T47D (cell line): ENCODE data around the gene AGFG2.
A peak's percentile ranks its signal among the peaks of the same experiment; 100 is the strongest.

Experiments
- DNase-seq, 2 experiments: peaks; one replicate each; pipeline versions ENCODE4 v3.0.0 to v3.0.0-alpha.2; 2011 to 2012; ENCODE audit warnings: low read depth in 1 of 2, low spot score in 1 of 2
- JUND ChIP-seq: IDR thresholded peaks from 2 replicates; pipeline ENCODE4 v1.6.1; 2012; ENCODE audit warnings: low read depth
- in situ Hi-C: cut with HindIII; loops from 2 replicates; pipeline ENCODE4 v1.10.0; 2016; ENCODE audit warnings: low sequenced_read_pairs, low pct_unique_long_range_greater_than_20kb

AGFG2 gene

DNA sequence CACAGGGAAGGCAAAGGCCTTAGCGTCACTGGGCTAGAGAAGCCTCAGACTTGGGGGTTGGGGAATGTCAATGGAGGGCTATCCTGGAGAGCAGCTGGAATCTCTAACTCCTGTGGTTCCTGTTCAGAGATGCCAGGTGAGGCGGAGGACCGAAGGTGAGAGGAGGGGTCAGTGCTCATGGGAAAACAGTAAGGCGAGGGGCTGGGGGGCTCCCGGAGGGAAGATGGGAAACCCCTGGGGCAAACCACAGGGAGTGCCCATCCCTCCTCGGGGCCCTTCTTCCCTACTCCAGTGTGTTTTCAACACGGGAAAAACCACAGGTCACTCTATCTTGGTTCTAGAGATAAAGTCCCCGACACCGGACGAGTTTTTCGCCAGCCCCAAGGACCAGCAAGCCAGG is 43.6 kb downstream of the AGFG2 start:
- in situ Hi-C loops, result no loop called here
- no peak for TF ChIP-seq JUND
- DNase-seq, result no peak

DNA sequence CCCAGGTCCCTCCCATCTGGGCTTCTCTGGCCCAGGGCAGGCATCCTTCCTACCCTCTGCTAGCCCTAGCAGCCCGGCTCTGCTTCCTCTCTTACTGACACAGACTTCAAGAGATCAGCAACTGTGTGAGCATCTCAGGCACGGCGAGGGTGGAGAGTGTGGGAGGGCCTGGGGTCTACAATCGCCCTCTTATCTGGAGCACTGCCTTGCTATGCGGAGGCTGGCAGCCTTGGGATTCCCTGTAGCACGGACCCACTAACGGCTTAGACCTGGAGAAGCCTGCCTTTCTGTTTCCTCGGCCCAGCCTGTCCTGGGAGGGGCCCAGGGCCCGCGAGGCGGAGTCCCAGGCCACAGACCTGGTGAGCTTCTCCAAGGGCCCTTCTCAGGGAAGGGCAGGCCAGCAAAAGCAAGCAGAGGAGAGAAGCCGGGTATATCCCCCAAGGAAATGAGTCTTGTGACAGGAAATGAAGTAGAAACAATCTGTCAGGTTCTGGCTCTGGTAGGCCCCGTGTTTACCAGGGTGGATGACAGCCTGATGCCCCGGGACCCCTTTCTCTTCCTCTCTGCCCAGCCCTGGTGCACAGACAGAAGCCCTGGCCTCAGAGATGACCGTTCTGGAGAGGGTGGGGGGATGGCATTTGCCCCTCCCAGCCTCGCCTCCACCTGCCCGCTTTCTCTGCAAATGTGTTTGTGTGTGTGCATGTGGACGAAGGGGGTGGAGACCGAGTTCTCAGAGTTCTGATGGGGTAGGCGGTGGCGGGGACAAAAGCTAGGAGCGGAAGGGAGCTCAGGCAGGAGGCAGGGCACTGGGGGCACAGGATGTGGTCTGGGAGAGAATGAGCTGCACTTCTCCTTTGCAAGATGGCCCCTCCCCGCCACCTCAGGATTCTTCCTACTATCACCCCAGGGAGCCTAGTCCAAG is 44.4 kb downstream of the AGFG2 start:
- DNase-seq, result peak; percentile 44 to 55
- in situ Hi-C loops, result no loop called here
- TF ChIP-seq JUND, result no peak

DNA sequence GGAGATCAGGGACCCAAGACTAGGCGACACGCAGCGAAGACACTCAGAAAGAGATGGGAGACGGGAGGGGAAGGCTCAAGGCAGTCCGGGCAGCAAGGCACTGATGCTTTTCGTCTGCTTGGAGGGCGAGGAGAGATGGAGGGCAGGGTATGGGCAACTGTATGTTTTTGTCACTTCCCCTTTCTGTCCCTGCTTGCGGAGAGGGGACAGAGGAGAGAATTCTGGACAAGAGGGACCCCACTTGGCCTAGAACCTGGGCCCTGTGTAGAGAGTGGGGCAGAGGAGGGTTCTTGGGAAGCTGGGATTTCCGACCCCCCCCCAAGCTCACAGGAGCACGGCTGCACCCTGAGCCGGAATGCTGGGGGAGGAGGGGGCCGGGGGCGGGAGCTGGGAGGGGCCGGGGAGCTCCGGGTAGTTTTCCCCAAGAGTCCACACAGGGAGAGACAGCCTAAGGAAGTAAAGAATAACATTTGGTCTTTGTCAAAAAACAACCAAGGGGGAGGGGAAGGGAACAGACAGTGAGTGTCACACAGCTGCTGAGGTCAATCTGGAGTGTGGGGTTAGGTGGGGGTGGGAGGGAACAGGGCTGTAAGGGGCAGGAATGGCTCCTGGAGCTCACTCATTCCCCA is 45.2 kb downstream of the AGFG2 start:
- in situ Hi-C loops, result no loop called here
- TF ChIP-seq JUND, result no peak
- DNase-seq, result no peak

DNA sequence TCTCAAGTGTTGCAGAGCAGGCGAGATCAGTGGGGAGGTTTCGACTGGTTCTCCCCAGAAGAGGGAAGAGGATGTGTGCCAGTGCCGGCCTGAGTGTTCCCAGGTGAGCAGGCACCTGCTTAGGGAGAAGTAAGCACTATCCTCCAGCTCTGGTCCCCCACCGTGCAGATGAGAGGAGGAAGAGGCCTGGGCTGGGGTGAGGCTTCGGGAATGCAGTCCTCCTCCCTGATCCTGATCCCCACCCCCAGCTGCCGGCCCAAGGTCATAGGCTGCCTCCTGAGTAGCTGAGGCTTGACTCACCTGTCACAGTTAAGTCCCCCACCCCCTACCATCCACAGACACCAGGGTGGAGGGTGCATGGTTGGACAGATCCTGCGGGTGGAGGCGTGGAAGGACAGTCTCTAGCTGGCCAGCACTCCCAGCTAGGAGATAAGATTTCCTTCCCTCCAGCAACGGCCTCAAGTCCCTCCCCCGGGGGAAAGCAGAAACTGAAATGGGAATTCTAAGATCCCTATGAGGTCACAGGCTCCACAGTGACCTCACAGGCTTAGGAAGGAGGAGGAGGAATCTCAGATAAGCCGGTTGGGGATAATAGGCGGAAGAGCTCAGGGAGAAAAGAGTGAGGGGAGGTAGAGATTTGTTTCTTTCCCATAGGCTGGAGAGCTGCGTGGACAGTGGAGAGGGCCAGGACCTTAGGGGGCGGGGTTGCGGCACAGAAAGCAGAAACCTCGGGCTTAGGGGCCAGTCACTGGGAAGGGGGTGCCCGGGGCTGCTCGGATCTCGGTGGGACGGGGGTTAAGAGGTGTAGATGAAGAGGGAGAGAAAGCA is 45.9 kb downstream of the AGFG2 start:
- TF ChIP-seq JUND, result no peak
- peak in 1 of 2 experiments; percentile 45 for DNase-seq
- in situ Hi-C loops, result no loop called here

DNA sequence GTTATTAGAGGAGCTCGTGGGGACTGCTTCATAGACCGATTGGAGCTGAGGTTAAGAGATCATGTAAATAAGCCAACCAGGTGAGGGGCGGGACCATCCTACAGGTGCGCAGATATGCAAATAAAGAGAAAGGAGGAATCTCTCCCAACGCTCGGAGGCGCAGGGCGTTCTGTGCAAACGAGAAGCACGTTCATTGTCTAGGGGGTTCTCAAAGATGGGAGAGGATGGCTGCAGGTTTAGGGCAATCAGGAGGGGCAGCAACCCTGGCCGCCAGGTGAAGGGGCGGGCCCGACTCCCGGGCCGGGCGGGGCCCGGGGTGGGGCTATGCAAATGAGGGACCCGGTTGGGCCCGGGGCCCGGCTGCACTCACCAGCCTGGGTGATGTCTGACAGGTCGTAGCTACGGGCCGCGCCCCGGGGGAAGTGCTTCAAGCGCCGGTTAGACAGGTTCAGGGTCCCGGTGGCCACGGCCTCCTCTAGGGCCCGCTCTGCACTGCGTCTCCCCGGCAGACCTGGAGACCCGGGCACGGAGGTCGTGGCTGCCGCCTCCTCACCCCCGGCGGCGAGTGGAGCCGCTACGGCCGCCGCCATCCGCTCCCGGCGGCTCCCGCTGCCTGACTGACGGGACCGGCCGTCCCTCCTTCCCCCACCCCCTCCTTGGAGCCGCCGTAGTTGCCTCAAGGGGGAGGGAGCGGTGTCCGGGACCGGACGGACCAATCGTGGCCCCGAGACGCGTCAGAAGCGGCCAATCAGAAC is 46.7 kb downstream of the AGFG2 start, which contains the start of gene LRCH4:
TSS of gene LRCH4 (minus strand) at position 619 of the 755 bp plus-strand sequence. CDS start at position 590, 29 bp downstream.
- no peak for TF ChIP-seq JUND
- DNase-seq, result peak; percentile 50 to 68
- in situ Hi-C loops, result no loop called here

DNA sequence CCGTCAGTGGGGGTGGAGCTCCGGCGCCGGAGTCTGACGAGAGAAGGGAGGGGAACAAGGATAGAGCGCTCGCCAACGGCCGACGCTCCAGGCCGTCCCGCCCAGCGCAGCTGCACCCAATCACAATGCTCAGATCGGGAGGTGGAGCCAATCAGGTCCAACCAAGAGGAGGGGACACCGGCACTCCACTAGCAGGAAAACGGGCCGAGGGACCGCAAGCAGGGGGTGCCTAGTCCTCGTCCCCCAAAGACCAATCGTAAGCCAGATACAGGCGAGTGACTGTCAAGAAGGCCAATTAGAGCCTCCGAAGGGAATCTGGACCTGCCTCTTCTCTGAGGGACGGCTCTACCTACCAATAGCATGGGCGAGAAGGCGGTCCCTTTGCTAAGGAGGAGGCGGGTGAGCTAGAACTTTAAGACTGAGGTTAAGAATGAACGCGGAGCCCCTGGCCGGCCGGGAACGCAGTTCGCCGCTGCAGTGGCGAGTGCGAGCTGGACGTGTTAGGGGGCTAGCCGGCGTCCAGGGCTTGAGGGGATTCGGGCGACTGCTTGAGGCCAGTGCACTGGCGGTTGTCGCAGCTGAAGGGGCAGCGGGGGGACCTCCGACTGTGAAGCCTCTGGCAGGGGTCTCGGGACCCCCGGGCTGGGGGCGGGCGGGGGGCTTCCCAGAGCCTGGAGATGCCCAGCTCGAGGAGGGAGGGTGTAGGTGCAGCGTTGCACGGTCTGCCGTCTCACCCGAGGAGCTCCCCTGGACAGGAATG is 47.4 kb downstream of the AGFG2 start, which contains the start of gene FBXO24:
TSS of gene FBXO24 (plus strand) at position 63 of the 760 bp plus-strand sequence. CDS start at position 361, 298 bp downstream.
- DNase-seq, result peak; percentile 98 to 99
- in situ Hi-C loops, result no loop called here
- TF ChIP-seq JUND, result no peak

DNA sequence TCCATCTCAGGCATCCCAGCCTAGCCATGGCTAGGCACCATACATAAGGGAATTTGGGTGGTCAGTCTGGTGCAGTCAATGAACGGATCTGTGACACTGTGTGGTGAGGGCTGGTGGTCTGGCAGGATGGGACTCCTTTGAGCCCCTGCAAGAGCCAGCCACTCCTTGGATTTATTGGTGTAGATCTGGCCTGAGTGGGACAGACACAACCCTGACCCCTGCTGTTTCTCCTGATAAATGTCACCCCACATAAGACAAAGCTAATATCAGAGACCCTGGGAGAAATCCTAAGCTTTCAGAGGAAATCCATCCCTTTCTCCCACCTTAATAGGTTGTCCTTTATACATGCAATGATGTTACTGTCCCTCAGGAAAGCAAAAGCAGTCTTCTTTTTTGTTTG is 49.4 kb downstream of the AGFG2 start:
- in situ Hi-C loops, result no loop called here
- DNase-seq, result no peak
- no peak for TF ChIP-seq JUND

DNA sequence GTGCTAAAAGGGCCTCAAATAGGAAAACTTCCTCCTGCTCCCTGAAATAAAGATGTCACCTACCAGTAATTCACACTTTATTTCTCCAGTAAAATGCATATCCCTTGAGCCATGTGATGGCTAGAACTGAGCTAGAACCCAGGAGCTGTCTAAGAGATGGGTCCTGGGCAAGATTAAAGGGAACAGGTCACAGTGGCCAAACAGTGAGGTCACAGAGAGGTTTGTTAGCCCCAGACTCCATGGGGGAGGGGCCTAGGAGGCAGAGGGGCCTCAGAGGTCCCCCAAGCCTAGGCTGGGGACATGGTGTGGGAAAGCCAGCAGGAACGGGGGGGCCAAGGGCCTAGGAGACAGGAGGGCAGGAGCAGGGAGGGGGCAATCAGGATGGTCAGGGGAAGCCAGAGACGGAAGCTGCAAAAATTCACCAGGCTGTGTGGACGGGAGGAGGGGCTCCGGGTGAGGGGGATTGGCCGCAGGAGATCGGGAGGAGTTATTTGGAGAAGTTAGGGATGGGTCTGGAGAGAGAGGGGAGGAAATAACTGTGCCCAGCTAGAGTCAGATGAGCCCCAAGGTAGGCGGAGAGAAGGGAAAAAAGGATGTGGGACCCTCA is 50.4 kb downstream of the AGFG2 start:
- TF ChIP-seq JUND, result no peak
- no peak for DNase-seq
- in situ Hi-C loops, result no loop called here

DNA sequence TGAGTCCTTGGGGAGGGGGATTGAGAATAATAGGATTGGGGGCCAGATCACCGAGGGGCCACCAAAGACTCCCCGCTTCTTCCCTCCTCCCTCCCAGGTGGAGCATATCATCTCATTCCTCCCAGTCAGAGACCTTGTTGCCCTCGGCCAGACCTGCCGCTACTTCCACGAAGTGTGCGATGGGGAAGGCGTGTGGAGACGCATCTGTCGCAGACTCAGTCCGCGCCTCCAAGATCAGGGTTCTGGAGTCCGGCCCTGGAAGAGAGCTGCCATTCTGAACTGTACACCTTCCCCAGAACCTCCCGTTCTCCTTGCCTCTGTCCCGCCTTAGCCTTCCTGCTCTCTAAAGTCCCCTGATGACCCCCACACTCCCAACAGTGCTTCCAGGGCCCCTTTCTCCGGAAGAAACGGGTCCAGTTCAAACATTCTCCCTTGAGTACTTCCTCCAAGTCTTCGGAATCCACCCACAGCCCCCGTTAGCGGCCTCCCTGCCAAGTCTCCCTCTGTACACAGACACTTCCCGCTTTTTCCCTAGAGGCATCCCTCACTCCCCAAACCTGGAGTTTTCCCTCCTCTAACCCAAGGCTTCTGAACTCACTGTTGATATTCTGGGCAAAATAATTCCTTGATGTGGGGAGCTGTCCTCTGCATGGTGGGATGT is 51.2 kb downstream of the AGFG2 start:
- no peak for TF ChIP-seq JUND
- no peak for DNase-seq
- in situ Hi-C loops, result no loop called here

DNA sequence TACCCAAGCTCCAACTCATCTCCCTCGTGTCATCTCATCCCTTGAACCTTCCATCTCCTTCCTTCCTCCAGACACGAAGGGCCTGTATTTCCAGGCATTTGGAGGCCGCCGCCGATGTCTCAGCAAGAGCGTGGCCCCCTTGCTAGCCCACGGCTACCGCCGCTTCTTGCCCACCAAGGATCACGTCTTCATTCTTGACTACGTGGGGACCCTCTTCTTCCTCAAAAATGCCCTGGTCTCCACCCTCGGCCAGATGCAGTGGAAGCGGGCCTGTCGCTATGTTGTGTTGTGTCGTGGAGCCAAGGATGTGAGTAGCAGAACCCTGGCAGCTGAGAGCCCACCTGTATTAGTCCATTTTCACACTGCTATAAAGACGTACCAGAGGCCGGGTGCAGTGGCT is 52.6 kb downstream of the AGFG2 start:
- TF ChIP-seq JUND, result no peak
- DNase-seq, result no peak
- in situ Hi-C loops, result no loop called here
